ENCODE data around the gene EIF6.
"Not testable (repeated sequence)": the region's sequence is repeated elsewhere in the genome, so short reads cannot be mapped to it uniquely, and the experiment has no call there.

EIF6 gene

DNA sequence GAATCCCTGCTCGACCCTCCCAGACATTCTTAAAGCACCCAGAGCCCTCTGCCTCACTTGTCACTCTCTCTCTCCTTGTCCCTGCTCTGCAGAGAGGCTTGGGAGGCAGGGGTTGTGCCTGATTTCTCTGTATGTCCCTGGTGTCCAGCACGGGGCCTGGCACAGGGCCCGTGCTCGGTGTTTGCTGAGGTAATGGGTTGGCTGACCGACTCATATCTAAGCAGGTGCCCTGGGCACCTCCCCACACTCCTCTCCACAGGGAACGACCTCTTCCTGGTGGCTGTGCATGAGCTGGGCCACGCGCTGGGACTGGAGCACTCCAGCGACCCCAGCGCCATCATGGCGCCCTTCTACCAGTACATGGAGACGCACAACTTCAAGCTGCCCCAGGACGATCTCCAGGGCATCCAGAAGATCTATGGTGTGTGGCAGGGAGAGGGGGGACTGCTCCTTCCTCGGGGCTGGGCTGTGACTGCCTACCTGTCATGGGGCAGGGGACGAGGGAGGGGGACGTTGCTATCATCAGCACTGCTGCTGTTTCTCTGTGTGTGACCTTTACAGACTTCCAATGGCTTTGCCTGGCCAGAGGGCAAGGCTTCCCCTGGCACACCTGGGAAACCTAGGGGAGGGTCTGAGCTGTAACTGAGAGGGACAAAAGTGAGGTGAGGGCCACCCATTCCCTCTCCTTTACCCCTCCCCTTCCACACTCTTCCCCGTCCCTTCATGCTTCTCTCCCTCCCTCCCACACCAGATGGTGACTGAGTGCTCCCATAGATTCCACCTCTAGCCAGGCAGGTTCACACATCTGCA lies 20.8 kb downstream of the EIF6 start:
- TF ChIP-seq, protein P1, sequence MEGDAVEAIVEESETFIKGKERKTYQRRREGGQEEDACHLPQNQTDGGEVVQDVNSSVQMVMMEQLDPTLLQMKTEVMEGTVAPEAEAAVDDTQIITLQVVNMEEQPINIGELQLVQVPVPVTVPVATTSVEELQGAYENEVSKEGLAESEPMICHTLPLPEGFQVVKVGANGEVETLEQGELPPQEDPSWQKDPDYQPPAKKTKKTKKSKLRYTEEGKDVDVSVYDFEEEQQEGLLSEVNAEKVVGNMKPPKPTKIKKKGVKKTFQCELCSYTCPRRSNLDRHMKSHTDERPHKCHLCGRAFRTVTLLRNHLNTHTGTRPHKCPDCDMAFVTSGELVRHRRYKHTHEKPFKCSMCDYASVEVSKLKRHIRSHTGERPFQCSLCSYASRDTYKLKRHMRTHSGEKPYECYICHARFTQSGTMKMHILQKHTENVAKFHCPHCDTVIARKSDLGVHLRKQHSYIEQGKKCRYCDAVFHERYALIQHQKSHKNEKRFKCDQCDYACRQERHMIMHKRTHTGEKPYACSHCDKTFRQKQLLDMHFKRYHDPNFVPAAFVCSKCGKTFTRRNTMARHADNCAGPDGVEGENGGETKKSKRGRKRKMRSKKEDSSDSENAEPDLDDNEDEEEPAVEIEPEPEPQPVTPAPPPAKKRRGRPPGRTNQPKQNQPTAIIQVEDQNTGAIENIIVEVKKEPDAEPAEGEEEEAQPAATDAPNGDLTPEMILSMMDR (IDR thresholded peaks at IDR 0.05; ENCODE audit: borderline replicate concordance, control extremely low read depth, extremely low read depth, insufficient read depth, missing control alignments): no peak
- DNase-seq (ENCODE audit: low spot score): no peak
- in situ Hi-C loops (cut with MboI; ENCODE audit: low sequenced_read_pairs, unreplicated experiment): no loop called here

DNA sequence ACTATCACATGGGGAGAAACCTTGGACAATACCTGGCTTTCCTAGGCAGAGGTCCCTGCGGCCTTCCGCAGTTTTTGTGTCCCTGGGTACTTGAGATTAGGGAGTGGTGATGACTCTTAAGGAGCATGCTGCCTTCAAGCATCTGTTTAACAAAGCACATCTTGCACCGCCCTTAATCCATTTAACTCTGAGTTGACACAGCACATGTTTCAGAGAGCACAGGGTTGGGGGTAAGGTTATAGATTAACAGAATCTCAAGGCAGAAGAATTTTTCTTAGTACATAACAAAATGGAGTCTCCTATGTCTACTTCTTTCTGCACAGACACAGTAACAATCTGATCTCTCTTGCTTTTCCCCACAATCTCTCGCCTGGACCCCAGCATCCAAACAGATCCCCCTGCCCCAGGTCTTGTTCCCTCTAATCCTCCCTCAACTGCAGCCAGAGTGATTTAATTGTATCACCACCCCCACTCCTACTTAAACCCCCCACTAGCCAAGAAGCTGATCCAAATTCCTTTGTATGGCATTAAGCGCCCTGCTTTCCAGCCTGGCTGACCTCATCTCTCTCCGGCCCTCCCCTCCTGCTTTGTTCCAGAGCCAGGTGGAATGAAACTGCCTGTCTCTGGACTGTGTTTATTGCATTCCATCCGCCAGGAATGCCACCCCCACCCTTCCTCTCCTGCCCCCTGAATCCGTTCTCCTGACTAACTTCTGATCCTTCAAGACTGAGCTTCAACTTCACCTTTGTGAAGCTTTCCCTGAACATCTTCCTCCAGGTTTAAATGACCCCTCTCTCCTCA lies 21.6 kb downstream of the EIF6 start:
- in situ Hi-C loops (cut with MboI; ENCODE audit: low sequenced_read_pairs, unreplicated experiment); DNase-seq (ENCODE audit: low spot score): not testable (repeated sequence)

DNA sequence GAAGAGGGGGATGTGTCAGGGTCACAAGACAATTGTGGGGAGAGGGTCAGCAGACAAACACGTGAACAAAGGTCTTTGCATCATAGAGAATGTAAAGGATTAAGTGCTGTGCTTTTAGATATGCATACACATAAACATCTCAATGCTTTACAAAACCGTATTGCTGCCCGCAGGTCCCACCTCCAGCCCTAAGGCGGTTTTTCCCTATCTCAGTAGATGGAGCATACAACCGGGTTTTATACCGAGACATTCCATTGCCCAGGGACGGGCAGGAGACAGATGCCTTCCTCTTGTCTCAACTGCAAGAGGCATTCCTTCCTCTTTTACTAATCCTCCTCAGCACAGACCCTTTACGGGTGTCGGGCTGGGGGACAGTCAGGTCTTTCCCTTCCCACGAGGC lies 22.3 kb downstream of the EIF6 start:
- in situ Hi-C loops (cut with MboI; ENCODE audit: low sequenced_read_pairs, unreplicated experiment); DNase-seq (ENCODE audit: low spot score): not testable (repeated sequence)

DNA sequence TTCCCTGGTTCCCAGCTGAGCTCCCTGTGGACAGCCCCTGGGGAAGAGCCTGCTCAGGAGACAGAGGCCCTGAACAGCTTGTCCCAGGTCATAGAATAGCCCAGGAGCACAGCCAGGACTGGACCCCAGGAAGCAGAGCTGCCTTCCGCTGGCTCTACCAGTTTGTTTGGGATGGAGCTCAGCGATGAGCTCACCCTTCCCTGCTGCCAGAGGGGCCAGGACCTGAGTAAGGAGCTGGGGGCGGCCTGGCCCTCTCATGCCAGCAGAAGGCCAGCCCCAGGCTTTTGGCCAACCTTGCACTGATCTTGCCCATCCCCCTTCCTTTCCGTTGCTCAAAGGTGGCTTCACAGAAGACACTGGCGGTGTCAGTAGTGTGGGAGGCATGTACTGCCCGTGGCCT lies 24.1 kb downstream of the EIF6 start:
- TF ChIP-seq, protein P1 (IDR thresholded peaks at IDR 0.05; ENCODE audit: borderline replicate concordance, control extremely low read depth, extremely low read depth, insufficient read depth, missing control alignments): no peak
- in situ Hi-C loops (cut with MboI; ENCODE audit: low sequenced_read_pairs, unreplicated experiment): no loop called here

DNA sequence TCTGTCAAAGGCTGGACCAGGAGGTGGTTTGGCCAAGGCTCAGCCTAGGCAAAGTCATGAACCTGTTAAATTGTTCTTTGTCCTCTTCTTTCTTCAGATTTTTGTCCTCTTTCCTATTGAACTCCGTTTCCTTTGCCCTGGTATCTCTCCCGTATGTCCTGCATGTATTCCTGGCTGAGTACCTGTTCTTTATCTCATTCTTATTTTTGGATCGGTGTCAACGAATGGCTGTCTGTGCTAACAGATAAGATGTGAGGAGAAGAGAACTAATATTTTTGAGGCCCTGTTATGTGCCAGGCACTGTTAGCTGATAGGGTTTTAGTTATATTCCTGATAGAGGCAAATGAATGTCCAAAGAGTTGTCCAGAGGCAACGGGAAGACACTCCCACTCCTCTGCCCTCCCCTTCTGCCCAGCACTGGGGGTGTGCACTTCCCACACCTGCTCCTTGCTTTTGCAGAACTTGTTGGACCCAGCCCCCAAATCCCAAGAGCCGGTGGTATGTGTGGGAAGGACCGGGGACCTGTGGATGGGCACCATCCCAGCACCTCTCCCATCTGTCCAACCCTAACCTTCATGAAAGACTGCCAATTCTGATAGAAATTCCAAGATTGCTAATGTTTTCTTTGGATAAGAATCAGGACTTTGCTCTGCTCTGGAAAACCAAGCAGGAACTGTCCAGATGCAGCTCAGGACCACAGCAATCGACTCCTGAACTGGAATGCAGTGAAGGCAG lies 27.2 kb downstream of the EIF6 start:
- no peak for DNase-seq (ENCODE audit: low spot score)
- in situ Hi-C loops (cut with MboI; ENCODE audit: low sequenced_read_pairs, unreplicated experiment): no loop called here
- TF ChIP-seq, protein P1 (IDR thresholded peaks at IDR 0.05; ENCODE audit: borderline replicate concordance, control extremely low read depth, extremely low read depth, insufficient read depth, missing control alignments): no peak

More for the DNA sequence above, 24.1 kb downstream of the EIF6 start:
- no peak for DNase-seq (ENCODE audit: low spot score)

DNA sequence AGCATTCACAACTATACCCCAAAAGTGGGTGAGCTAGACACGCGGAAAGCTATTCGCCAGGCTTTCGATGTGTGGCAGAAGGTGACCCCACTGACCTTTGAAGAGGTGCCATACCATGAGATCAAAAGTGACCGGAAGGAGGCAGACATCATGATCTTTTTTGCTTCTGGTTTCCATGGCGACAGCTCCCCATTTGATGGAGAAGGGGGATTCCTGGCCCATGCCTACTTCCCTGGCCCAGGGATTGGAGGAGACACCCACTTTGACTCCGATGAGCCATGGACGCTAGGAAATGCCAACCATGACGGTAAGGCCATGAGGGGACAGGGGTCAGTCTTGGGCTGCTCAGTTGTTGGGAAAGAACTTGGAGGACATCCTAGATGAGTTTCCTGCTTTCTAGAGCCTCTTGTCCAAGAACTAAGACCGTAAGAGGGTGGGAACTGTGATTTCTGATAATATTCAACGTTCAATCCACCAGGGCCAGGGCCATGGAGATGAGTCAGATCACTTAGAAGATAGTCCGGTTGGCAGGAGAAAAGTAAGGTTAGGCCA lies 30.0 kb downstream of the EIF6 start:
- no peak for DNase-seq (ENCODE audit: low spot score)
- TF ChIP-seq, protein P1 (IDR thresholded peaks at IDR 0.05; ENCODE audit: borderline replicate concordance, control extremely low read depth, extremely low read depth, insufficient read depth, missing control alignments): no peak
- in situ Hi-C loops (cut with MboI; ENCODE audit: low sequenced_read_pairs, unreplicated experiment): no loop called here

DNA sequence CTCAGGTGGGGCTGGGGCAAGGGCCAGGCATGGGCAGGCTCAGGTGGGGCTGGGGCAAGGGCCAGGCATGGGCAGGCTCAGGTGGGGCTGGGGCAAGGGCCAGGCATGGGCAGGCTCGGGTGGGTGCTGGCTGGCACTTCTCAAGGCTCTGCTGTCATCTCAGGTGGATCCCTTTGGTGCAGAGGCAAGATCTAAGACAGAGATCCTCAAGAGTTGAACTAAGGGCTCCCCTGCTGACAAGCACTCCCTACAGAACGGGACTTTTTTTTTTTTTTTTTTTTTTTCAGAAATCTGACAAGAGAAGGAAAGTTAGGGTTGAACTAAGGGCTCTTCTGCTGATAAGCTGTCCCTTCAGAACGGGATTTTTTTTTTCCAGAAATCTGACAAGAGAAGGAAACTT lies 31.6 kb downstream of the EIF6 start:
- in situ Hi-C loops (cut with MboI; ENCODE audit: low sequenced_read_pairs, unreplicated experiment): no loop called here
- DNase-seq (ENCODE audit: low spot score): no peak
- TF ChIP-seq, protein P1 (IDR thresholded peaks at IDR 0.05; ENCODE audit: borderline replicate concordance, control extremely low read depth, extremely low read depth, insufficient read depth, missing control alignments): no peak

DNA sequence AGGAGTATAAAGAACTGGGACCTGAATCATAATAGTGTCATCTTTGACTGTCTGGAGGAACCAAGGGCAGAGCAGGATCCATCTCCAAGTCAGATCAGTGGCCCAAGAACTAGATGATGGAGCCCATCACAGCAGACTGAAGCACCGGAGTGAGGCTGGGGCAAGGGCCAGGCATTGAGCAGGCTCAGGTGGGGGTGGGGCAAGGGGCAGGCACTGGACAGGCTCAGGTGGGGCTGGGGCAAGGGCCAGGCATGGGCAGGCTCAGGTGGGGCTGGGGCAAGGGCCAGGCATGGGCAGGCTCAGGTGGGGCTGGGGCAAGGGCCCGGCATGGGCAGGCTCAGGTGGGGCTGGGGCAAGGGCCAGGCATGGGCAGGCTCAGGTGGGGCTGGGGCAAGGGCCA lies 32.0 kb downstream of the EIF6 start:
- in situ Hi-C loops (cut with MboI; ENCODE audit: low sequenced_read_pairs, unreplicated experiment); DNase-seq (ENCODE audit: low spot score): not testable (repeated sequence)
